Endothelial cell of umbilical vein (primary cell): ENCODE data around the gene VEZT. TPM values are rescaled to one million over a fixed set of nuclear protein-coding genes. Genes with fewer than 3 reads are reported as not detected.

Source experiments
- BruUV-seq: library from RNA; stranded (reverse); fragments of 400-500 nt; replicated peaks from 2 replicates; lab custom pipeline; 2021; lab: Mats Ljungman, UMichigan
- CTCF ChIA-PET: fragments of 300-600, 350-600 bp; sonication (Branson Sonifier 250); formaldehyde crosslinking; loops from one replicate; lab custom pipeline; 2021; ENCODE audit warnings: antibody characterized with exemption, inconsistent platforms; lab: Charles Lee
- POLR2A ChIA-PET: fragments of 300-600, 350-600 bp; sonication (Branson Sonifier 250); formaldehyde crosslinking; loops from one replicate; lab custom pipeline; 2021; ENCODE audit warnings: antibody characterized with exemption, inconsistent platforms; lab: Charles Lee
- DNase-seq: peaks from one replicate; pipeline ENCODE4 v3.0.0-alpha.2; 2011; ENCODE audit warnings: low read depth, low spot score
- FAIRE-seq: peaks from 2 replicates; lab custom pipeline; 2011; peaks lifted over from hg19 to GRCh38; lab: Jason Lieb, UNC
- H2AFZ ChIP-seq: 2 replicates; pipeline ENCODE4 v1.6.0; 2012; ENCODE audit warnings: low read depth, low read length, control low read depth, inconsistent platforms
- H3K27ac ChIP-seq: 2 replicates; pipeline ENCODE4 v1.5.1; 2011; ENCODE audit warnings: low read depth, mild to moderate bottlenecking, control low read depth, low read length, moderate library complexity; ENCODE audit not compliant: insufficient read depth
- H3K27me3 ChIP-seq, 2 experiments: 2 replicates each; pipeline versions ENCODE4 v1.6.0 to v1.6.1; 2011; ENCODE audit warnings: low read length in 2 of 2, mixed read lengths in 1 of 2; ENCODE audit not compliant: control insufficient read depth in 2 of 2, insufficient read depth in 2 of 2
- H3K36me3 ChIP-seq, 2 experiments: 2 replicates in 1 of 2; 3 replicates in 1 of 2; pipeline ENCODE4 v1.5.1; 2011; ENCODE audit warnings: low read length in 2 of 2, mild to moderate bottlenecking in 1 of 2, moderate library complexity in 1 of 2; ENCODE audit not compliant: control insufficient read depth in 2 of 2, insufficient read depth in 2 of 2; ENCODE audit errors: extremely low read depth in 1 of 2
- H3K4me1 ChIP-seq: 3 replicates; pipeline ENCODE4 v1.5.1; 2011; ENCODE audit warnings: mild to moderate bottlenecking, low read length; ENCODE audit not compliant: control insufficient read depth, insufficient read depth; ENCODE audit errors: extremely low read depth
- H3K4me2 ChIP-seq: 2 replicates; pipeline ENCODE4 v1.6.1; 2011; ENCODE audit warnings: low read length, control low read depth, mixed read lengths; ENCODE audit not compliant: insufficient read depth
- H3K4me3 ChIP-seq, 3 experiments: fragments of 200-600 bp in 1 of 3; sonication (generic), shearing (Covaris generic) in 1 of 3; replicated peaks in 1 of 3; 2 replicates each; pipeline ENCODE4 v1.5.1; 2011 to 2016; ENCODE audit warnings: control low read depth in 3 of 3, low read length in 3 of 3, mild to moderate bottlenecking in 2 of 3, inconsistent platforms in 1 of 3, low read depth in 1 of 3, moderate library complexity in 1 of 3; ENCODE audit not compliant: insufficient read depth in 1 of 3
- H3K79me2 ChIP-seq: 2 replicates; pipeline ENCODE4 v1.6.0; 2012; ENCODE audit warnings: low read length, inconsistent platforms; ENCODE audit not compliant: control insufficient read depth, insufficient read depth
- H3K9ac ChIP-seq: replicated peaks from 2 replicates; pipeline ENCODE3; 2011; ENCODE audit warnings: low read length, control low read depth; ENCODE audit not compliant: insufficient read depth; ENCODE audit errors: extremely low read depth
- H3K9me1 ChIP-seq: replicated peaks from 3 replicates; pipeline ENCODE4 v1.6.0; 2011; ENCODE audit warnings: mild to moderate bottlenecking, low read length; ENCODE audit not compliant: control insufficient read depth, insufficient read depth; ENCODE audit errors: extremely low read depth
- H3K9me3 ChIP-seq: replicated peaks from 2 replicates; pipeline ENCODE4 v1.5.1; 2012; ENCODE audit warnings: low read length, inconsistent platforms; ENCODE audit not compliant: control insufficient read depth, insufficient read depth
- H4K20me1 ChIP-seq: replicated peaks from 2 replicates; pipeline ENCODE3; 2011; ENCODE audit warnings: mild to moderate bottlenecking, low read length; ENCODE audit not compliant: control insufficient read depth, insufficient read depth; ENCODE audit errors: extremely low read depth
- EZH2 ChIP-seq: IDR thresholded peaks from 2 replicates; pipeline ENCODE4 v1.6.1; 2012; ENCODE audit warnings: borderline replicate concordance, low read depth, mild to moderate bottlenecking, moderate library complexity, low read length, inconsistent platforms; ENCODE audit not compliant: severe bottlenecking
- FOS ChIP-seq: IDR thresholded peaks from 2 replicates; pipeline ENCODE4 v1.6.1; 2011; ENCODE audit warnings: mild to moderate bottlenecking, low read length, moderate library complexity, borderline replicate concordance; ENCODE audit not compliant: insufficient read depth
- GATA2 ChIP-seq: IDR thresholded peaks from 2 replicates; pipeline ENCODE4 v1.7.0; 2011; ENCODE audit warnings: low read depth, mild to moderate bottlenecking, moderate library complexity, mixed read lengths, low read length; ENCODE audit not compliant: insufficient read length, insufficient read depth
- JUN ChIP-seq: IDR thresholded peaks from 2 replicates; pipeline ENCODE4 v1.6.1; 2011; ENCODE audit warnings: borderline replicate concordance, low read depth; ENCODE audit not compliant: insufficient read length, insufficient read depth
- MYC ChIP-seq: IDR thresholded peaks from one replicate; pipeline ENCODE4 v1.6.1; 2011; ENCODE audit warnings: mild to moderate bottlenecking, low read depth, low read length
- POLR2A ChIP-seq: IDR thresholded peaks from 2 replicates; pipeline ENCODE4 v1.6.1; 2012; ENCODE audit warnings: low read depth, mild to moderate bottlenecking, control low read depth, low read length
- POLR2AphosphoS5 ChIP-seq: IDR thresholded peaks from 2 replicates; pipeline ENCODE4 v1.6.1; 2012; ENCODE audit warnings: low read depth, mild to moderate bottlenecking, control low read depth, low read length, moderate library complexity; ENCODE audit not compliant: insufficient read depth
- dilution Hi-C: fragments of 300-500 bp; cut with MboI; formaldehyde crosslinking; loops from one replicate; pipeline ENCODE4 v1.15.0; 2019; ENCODE audit warnings: low sequenced_read_pairs; ENCODE audit not compliant: extremely low pct_ligation_motif_present
- intact Hi-C: fragments of 100-400 bp; cut with micrococcal nuclease; formaldehyde crosslinking; loops from one replicate; pipeline ENCODE4 v1.10.0; 2022
- polyA plus RNA-seq, 4 experiments: library from polyadenylated mRNA; depleted of rRNA in 3 of 4; stranded (reverse) in 3 of 4; unstranded in 1 of 4; fragments of >200 nt; gene quantifications; 2 replicates each; pipeline versions ENCODE4 v1.2.1 to v1.2.3, GENCODE V29; 2011 to 2012; ENCODE audit warnings: missing spikeins in 1 of 4
- total RNA-seq: library from RNA; stranded (reverse); gene quantifications from 2 replicates; pipeline ENCODE4 v1.2.3, GENCODE V29; 2021
- TF ChIP-seq, protein P1 (sequence below): IDR thresholded peaks from 2 replicates; pipeline ENCODE4 v1.6.1; 2011; ENCODE audit not compliant: insufficient read depth, insufficient read length
- TF ChIP-seq, protein P2 (sequence below), 2 donors: IDR thresholded peaks; 1 replicate in 1 of 2; 2 replicates in 1 of 2; pipeline ENCODE4 v1.5.1; 2011; ENCODE audit warnings: low read length in 2 of 2, mild to moderate bottlenecking in 2 of 2, moderate library complexity in 2 of 2, control low read depth in 1 of 2, inconsistent platforms in 1 of 2, low read depth in 1 of 2; ENCODE audit not compliant: insufficient read depth in 1 of 2; ENCODE audit errors: extremely low read depth in 1 of 2

Gene VEZT
- total and polyA plus RNA-seq, 2 donors (not counting 3 experiments of a cell fraction or from before 2014, with no cell fraction given), result 57.8 to 91.3 TPM

DNA sequence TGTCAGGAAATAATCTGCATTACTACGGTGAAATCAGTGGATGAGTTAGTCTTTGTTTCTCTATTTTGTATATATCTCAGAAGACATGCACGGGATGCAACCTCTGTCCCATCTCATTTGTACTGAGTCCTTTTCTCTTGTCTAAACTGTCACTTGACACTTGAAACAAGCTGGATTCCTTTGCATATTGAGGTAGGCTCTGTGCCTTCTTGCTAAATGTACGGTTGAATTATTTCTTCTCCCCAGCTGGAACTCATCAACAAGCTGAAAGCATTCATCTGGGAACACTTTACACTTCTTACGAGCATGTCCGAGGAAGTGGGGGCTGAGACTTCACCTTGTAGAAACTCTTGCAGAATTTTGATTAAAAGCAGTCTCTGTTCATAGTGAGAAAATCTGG, 119.5 kb downstream of the VEZT start:
- Histone ChIP-seq H2AFZ (no peak overlapping the region), H3K4me2 (no peak overlapping the region), H3K36me3 (no peaks in the 10 kb centered on the region), H4K20me1 (no peaks in the 10 kb centered on the region), H3K4me3 (no peak overlapping the region), H3K27me3 (no peaks in the 10 kb centered on the region), H3K4me1 (peaks cover 11% of the 10 kb centered on the region), H3K27ac (no peak overlapping the region), H3K9ac (no peak overlapping the region), H3K9me1 (no peaks in the 10 kb centered on the region), H3K9me3 (no peaks in the 10 kb centered on the region), H3K79me2 (no peaks in the 10 kb centered on the region)
- FAIRE-seq (no peak), DNase-seq (no peak)
- TF ChIP-seq, protein P1, sequence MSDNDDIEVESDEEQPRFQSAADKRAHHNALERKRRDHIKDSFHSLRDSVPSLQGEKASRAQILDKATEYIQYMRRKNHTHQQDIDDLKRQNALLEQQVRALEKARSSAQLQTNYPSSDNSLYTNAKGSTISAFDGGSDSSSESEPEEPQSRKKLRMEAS, result no peak
- no peak for TF ChIP-seq POLR2A
- no peak for TF ChIP-seq JUN
- no peak for TF ChIP-seq GATA2
- no peak for TF ChIP-seq POLR2AphosphoS5
- no peak for TF ChIP-seq MYC
- no peak for TF ChIP-seq FOS
- TF ChIP-seq, protein P2, sequence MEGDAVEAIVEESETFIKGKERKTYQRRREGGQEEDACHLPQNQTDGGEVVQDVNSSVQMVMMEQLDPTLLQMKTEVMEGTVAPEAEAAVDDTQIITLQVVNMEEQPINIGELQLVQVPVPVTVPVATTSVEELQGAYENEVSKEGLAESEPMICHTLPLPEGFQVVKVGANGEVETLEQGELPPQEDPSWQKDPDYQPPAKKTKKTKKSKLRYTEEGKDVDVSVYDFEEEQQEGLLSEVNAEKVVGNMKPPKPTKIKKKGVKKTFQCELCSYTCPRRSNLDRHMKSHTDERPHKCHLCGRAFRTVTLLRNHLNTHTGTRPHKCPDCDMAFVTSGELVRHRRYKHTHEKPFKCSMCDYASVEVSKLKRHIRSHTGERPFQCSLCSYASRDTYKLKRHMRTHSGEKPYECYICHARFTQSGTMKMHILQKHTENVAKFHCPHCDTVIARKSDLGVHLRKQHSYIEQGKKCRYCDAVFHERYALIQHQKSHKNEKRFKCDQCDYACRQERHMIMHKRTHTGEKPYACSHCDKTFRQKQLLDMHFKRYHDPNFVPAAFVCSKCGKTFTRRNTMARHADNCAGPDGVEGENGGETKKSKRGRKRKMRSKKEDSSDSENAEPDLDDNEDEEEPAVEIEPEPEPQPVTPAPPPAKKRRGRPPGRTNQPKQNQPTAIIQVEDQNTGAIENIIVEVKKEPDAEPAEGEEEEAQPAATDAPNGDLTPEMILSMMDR (IDR thresholded peaks at IDR 0.05; ENCODE audit: extremely low read depth in 1 of 2, insufficient read depth in 1 of 2, low read depth in 1 of 2, low read length in 2 of 2), result no peak
- TF ChIP-seq EZH2, result no peak
- dilution Hi-C loops, result no loop called here
- BruUV-seq, result no TSS peak
- ChIA-PET CTCF (interaction anchor here (0.6 to 7.1 kb wide), 17 partner anchors 10 to 792 kb away, joined by 3 to 131 read pairs (median 7); partner anchors contain the start of genes FGD6, NR2C1 and VEZT), POLR2A (no interaction called here)
- intact Hi-C loops, result loop anchor here (10.0 kb wide), 1 partner anchor 1202 kb away; no protein-coding TSS in a partner anchor
